ENCODE measurements around the gene HSBP1L1. TPM values are rescaled to one million over a fixed set of nuclear protein-coding genes. Genes with fewer than 3 reads are reported as not detected.

The HSBP1L1 gene
- total and polyA plus RNA-seq, 4 donors: 12.2 to 61.0 (median 26.4) TPM

DNA sequence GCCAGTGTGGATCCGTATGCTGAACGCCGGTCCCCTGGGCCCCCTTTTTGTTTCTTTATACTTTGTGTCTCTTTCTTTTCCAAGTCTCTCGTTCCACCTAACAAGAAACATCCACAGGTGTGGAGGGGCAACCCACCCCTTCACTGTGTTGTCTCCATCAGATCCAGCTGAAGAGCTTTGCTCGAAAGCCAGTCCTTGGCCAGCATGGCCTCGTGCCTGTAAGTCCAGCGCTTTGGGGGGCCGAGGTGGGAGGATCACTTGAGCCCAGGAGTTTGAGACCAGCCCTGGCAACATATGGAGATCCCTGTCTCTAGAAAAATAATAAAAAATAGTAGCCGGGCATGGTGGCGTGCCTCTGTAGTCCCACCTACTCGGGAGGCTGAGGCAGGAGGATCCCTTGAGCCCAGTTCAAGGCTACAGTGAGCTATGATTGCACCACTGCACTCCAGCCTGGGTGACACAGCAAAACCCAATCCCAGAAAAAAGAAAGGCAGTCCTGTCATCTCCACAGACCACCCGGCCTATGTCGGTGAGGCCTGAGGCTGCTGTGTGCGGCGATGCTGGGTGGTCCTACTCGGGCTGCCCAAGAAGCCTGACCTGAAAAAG lies 3.4 kb upstream of the HSBP1L1 start:
- Histone ChIP-seq H3K27ac (ENCODE audit: low read depth in 1 of 2, low read length in 2 of 2) (no peak overlapping the region), H3K4me3 (ENCODE audit: low read depth in 1 of 3, low read length in 3 of 3) (no peak overlapping the region), H3K27me3 (ENCODE audit: control insufficient read depth in 4 of 4, insufficient read depth in 4 of 4, low read length in 3 of 4) (no peaks in the 10 kb centered on the region), H3K9ac (ENCODE audit: low read depth in 1 of 2, low read length in 2 of 2) (no peak overlapping the region), H3K36me3 (ENCODE audit: control insufficient read depth in 4 of 4, insufficient read depth in 3 of 4, low read depth in 1 of 4, low read length in 3 of 4) (no peaks in the 10 kb centered on the region), H3K4me1 (ENCODE audit: control insufficient read depth in 4 of 4, insufficient read depth in 4 of 4, low read length in 3 of 4) (peaks cover 6 to 15% (median 9%) of the 10 kb centered on the region in 4 donors), H3K9me3 (ENCODE audit: control insufficient read depth in 4 of 4, low read length in 3 of 4) (no peaks in the 10 kb centered on the region)
- no peak for TF ChIP-seq SP1 (IDR thresholded peaks at IDR 0.05)
- TF ChIP-seq, protein P1, sequence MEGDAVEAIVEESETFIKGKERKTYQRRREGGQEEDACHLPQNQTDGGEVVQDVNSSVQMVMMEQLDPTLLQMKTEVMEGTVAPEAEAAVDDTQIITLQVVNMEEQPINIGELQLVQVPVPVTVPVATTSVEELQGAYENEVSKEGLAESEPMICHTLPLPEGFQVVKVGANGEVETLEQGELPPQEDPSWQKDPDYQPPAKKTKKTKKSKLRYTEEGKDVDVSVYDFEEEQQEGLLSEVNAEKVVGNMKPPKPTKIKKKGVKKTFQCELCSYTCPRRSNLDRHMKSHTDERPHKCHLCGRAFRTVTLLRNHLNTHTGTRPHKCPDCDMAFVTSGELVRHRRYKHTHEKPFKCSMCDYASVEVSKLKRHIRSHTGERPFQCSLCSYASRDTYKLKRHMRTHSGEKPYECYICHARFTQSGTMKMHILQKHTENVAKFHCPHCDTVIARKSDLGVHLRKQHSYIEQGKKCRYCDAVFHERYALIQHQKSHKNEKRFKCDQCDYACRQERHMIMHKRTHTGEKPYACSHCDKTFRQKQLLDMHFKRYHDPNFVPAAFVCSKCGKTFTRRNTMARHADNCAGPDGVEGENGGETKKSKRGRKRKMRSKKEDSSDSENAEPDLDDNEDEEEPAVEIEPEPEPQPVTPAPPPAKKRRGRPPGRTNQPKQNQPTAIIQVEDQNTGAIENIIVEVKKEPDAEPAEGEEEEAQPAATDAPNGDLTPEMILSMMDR (IDR thresholded peaks at IDR 0.05; ENCODE audit: low read depth, low read length, missing input control): no peak
- no peak for TF ChIP-seq TAF1 (conservative IDR thresholded peaks at IDR 0.05)
- TF ChIP-seq, protein P2, sequence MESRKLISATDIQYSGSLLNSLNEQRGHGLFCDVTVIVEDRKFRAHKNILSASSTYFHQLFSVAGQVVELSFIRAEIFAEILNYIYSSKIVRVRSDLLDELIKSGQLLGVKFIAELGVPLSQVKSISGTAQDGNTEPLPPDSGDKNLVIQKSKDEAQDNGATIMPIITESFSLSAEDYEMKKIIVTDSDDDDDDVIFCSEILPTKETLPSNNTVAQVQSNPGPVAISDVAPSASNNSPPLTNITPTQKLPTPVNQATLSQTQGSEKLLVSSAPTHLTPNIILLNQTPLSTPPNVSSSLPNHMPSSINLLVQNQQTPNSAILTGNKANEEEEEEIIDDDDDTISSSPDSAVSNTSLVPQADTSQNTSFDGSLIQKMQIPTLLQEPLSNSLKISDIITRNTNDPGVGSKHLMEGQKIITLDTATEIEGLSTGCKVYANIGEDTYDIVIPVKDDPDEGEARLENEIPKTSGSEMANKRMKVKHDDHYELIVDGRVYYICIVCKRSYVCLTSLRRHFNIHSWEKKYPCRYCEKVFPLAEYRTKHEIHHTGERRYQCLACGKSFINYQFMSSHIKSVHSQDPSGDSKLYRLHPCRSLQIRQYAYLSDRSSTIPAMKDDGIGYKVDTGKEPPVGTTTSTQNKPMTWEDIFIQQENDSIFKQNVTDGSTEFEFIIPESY (IDR thresholded peaks at IDR 0.05): no peak
- no peak for TF ChIP-seq YY1 (IDR thresholded peaks at IDR 0.05)
- TF ChIP-seq EGR1 (IDR thresholded peaks at IDR 0.05; ENCODE audit: low read depth in 2 of 2): no peak
- DNase-seq (ENCODE audit: low spot score): no peak
- 89% methylated on average over 16 of the region's 16 CpGs for WGBS

DNA sequence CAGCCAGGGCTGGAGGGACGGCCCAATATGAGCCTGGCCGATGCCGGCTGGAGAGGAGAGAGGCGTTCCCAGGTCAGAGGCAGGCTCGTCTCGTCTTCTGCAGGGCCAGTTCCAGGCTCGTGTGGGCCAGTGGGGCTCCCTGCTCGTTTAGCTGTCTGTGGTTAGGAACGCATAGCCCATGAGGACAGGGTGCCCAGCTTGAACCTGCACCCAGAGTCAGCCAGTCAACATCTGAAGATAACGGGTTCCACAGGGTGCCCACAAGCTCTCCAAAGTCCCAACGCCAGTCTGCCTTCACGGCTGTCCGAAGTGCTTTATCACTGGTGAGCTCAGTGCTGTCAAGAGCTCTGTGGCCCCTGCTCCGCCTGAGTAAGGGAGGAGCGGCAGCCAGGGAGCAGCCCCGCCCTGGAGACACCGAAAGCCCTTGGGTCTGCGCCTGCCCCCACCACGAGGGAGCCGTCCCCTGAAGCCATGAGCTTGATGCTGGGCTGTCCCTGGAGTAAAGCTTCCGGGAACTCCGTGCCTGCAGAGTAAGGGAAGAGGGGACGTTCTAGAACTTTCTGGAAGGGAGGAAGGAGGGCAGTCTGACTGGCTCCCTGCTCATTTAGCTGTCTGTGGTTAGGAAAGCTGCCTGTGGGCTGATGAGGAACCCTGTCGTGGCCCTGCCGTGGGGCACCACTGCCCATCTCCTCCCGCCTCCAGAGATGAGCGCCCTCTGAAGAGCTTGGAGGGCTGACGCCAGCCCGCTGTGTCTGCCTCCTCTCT lies 2.7 kb upstream of the HSBP1L1 start:
- TF ChIP-seq HNF4G (IDR thresholded peaks at IDR 0.05) (no peak), RAD21 (IDR thresholded peaks at IDR 0.05) (no peak), FOXA1 (IDR thresholded peaks at IDR 0.05) (no peak), EGR1 (IDR thresholded peaks at IDR 0.05; ENCODE audit: low read depth in 2 of 2) (no peak), SP1 (IDR thresholded peaks at IDR 0.05) (no peak), FOXA2 (IDR thresholded peaks at IDR 0.05) (no peak)
- TF ChIP-seq, protein P3, sequence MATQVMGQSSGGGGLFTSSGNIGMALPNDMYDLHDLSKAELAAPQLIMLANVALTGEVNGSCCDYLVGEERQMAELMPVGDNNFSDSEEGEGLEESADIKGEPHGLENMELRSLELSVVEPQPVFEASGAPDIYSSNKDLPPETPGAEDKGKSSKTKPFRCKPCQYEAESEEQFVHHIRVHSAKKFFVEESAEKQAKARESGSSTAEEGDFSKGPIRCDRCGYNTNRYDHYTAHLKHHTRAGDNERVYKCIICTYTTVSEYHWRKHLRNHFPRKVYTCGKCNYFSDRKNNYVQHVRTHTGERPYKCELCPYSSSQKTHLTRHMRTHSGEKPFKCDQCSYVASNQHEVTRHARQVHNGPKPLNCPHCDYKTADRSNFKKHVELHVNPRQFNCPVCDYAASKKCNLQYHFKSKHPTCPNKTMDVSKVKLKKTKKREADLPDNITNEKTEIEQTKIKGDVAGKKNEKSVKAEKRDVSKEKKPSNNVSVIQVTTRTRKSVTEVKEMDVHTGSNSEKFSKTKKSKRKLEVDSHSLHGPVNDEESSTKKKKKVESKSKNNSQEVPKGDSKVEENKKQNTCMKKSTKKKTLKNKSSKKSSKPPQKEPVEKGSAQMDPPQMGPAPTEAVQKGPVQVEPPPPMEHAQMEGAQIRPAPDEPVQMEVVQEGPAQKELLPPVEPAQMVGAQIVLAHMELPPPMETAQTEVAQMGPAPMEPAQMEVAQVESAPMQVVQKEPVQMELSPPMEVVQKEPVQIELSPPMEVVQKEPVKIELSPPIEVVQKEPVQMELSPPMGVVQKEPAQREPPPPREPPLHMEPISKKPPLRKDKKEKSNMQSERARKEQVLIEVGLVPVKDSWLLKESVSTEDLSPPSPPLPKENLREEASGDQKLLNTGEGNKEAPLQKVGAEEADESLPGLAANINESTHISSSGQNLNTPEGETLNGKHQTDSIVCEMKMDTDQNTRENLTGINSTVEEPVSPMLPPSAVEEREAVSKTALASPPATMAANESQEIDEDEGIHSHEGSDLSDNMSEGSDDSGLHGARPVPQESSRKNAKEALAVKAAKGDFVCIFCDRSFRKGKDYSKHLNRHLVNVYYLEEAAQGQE (IDR thresholded peaks at IDR 0.05): no peak
- TF ChIP-seq, protein P4, sequence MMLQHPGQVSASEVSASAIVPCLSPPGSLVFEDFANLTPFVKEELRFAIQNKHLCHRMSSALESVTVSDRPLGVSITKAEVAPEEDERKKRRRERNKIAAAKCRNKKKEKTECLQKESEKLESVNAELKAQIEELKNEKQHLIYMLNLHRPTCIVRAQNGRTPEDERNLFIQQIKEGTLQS (IDR thresholded peaks at IDR 0.05): no peak
- no peaks in the 10 kb centered on the region for H3K27me3 ChIP-seq (ENCODE audit: control insufficient read depth in 4 of 4, insufficient read depth in 4 of 4, low read length in 3 of 4)
- no peak overlapping the region for H3K4me3 ChIP-seq (ENCODE audit: low read depth in 1 of 3, low read length in 3 of 3)
- no peak for DNase-seq (ENCODE audit: low spot score)
- no peaks in the 10 kb centered on the region for H3K9me3 ChIP-seq (ENCODE audit: control insufficient read depth in 4 of 4, low read length in 3 of 4)
- no peak overlapping the region for H3K9ac ChIP-seq (ENCODE audit: low read depth in 1 of 2, low read length in 2 of 2)
- 79% methylated on average over 29 of the region's 29 CpGs for WGBS
- no peaks in the 10 kb centered on the region for H3K36me3 ChIP-seq (ENCODE audit: control insufficient read depth in 4 of 4, insufficient read depth in 3 of 4, low read depth in 1 of 4, low read length in 3 of 4)
- peaks cover 6 to 15% (median 10%) of the 10 kb centered on the region in 4 donors for H3K4me1 ChIP-seq (ENCODE audit: control insufficient read depth in 4 of 4, insufficient read depth in 4 of 4, low read length in 3 of 4)
- H3K27ac ChIP-seq (ENCODE audit: low read depth in 1 of 2, low read length in 2 of 2): no peak overlapping the region
